T-helper 17 cell (primary cell): Measurements from ENCODE around the gene PCDHGA9. TPM values are rescaled to one million over a fixed set of nuclear protein-coding genes. Genes with fewer than 3 reads are reported as not detected.
"Not testable (repeated sequence)": the region's sequence is repeated elsewhere in the genome, so short reads cannot be mapped to it uniquely, and the experiment has no call there.

ENCODE experiments used
- ATAC-seq: fragments of 150-1000 bp; cut with Tn5 transposase; 2 replicates; pipeline ENCODE4 v1.10.0; 2021; ENCODE audit warnings: mild to moderate bottlenecking, moderate library complexity
- DNase-seq, 3 donors: peaks; one replicate each; pipeline versions ENCODE4 v3.0.0 to v3.0.0-alpha.2; 2020 to 2021
- H3K9me3 ChIP-seq: one replicate; pipeline ENCODE4 v1.7.0; 2013; ENCODE audit warnings: low read length, mild to moderate bottlenecking; ENCODE audit not compliant: control insufficient read depth, poor library complexity, severe bottlenecking
- H3K27ac Mint-ChIP-seq: one replicate; pipeline ENCODE4 v1.8.0; 2022; ENCODE audit warnings: mild to moderate bottlenecking, moderate library complexity, mixed read lengths
- H3K27me3 Mint-ChIP-seq: one replicate; pipeline ENCODE4 v1.8.0; 2022; ENCODE audit warnings: mixed read lengths
- H3K36me3 Mint-ChIP-seq: one replicate; pipeline ENCODE4 v1.8.0; 2022; ENCODE audit warnings: low read depth, mixed read lengths
- H3K4me1 Mint-ChIP-seq: one replicate; pipeline ENCODE4 v1.8.0; 2022; ENCODE audit warnings: mild to moderate bottlenecking, mixed read lengths
- H3K4me3 Mint-ChIP-seq: one replicate; pipeline ENCODE4 v1.8.0; 2022; ENCODE audit warnings: mild to moderate bottlenecking, moderate library complexity, mixed read lengths
- total RNA-seq, 4 donors: library from RNA in 2 of 4; stranded (reverse) in 2 of 4; gene quantifications; one replicate each; pipeline ENCODE4 v1.2.3 and lab custom pipeline; 2022 to 2026

Gene PCDHGA9
- total RNA-seq, 2 donors from 2014 or later = not detected

GRCh38 chr5:141371572-141372475, 30.8 kb upstream of the PCDHGA9 start:
- Mint-ChIP-seq H3K4me1 (no peaks in the 10 kb centered on the region), H3K27ac (peak overlapping the region; percentile 53), H3K4me3 (no peak overlapping the region), H3K36me3 (peaks cover 2% of the 10 kb centered on the region), H3K27me3 (peaks cover 27% of the 10 kb centered on the region)
- DNase-seq (no peak), ATAC-seq (no peak)
- peaks cover 5% of the 10 kb centered on the region for H3K9me3 ChIP-seq

- Mint-ChIP-seq H3K36me3 (peaks cover 2% of the 10 kb centered on the region), H3K27ac (peak within 1 kb of the TSS; percentile 53), H3K4me1 (no peaks in the 10 kb centered on the region), H3K27me3 (peaks cover 27% of the 10 kb centered on the region), H3K4me3 (peak within 1 kb of the TSS; percentile 33)
- no peak for ATAC-seq
- DNase-seq = no peak
- peaks cover 5% of the 10 kb centered on the region for H3K9me3 ChIP-seq
Observed at GRCh38 chr5:141373673-141374317, 28.8 kb upstream of the PCDHGA9 start, which contains the start of gene PCDHGA6. PCDHGA6 (plus strand) TSS chr5:141373891; CDS start chr5:141374084, 193 bp downstream.

GRCh38 chr5:141374627-141375026, 28.0 kb upstream of the PCDHGA9 start:
- peaks cover 2% of the 10 kb centered on the region for H3K36me3 Mint-ChIP-seq
- peaks cover 5% of the 10 kb centered on the region for H3K9me3 ChIP-seq
- H3K4me3 Mint-ChIP-seq = no peak overlapping the region
- DNase-seq (no peak), ATAC-seq (no peak)
- H3K27ac Mint-ChIP-seq = no peak overlapping the region
- H3K27me3 Mint-ChIP-seq = peaks cover 27% of the 10 kb centered on the region
- H3K4me1 Mint-ChIP-seq = no peaks in the 10 kb centered on the region

- H3K9me3 ChIP-seq, H3K36me3 Mint-ChIP-seq, H3K4me3 Mint-ChIP-seq, ATAC-seq, DNase-seq, H3K27ac Mint-ChIP-seq, H3K4me1 Mint-ChIP-seq: not testable (repeated sequence)
- H3K27me3 Mint-ChIP-seq = peaks cover 27% of the 10 kb centered on the region
Observed at GRCh38 chr5:141375444-141376155, 27.0 kb upstream of the PCDHGA9 start.

GRCh38 chr5:141382469-141383294, 19.9 kb upstream of the PCDHGA9 start, which contains the start of gene PCDHGA7:
PCDHGA7 (plus strand) TSS chr5:141382742; CDS start chr5:141382900, 158 bp downstream.
- no peaks in the 10 kb centered on the region for H3K36me3 Mint-ChIP-seq
- peaks cover 47% of the 10 kb centered on the region for H3K27me3 Mint-ChIP-seq
- H3K4me1 Mint-ChIP-seq = no peaks in the 10 kb centered on the region
- no peak for ATAC-seq
- peak within 1 kb of the TSS; percentile 42 for H3K4me3 Mint-ChIP-seq
- peaks cover 19% of the 10 kb centered on the region for H3K9me3 ChIP-seq
- no peak for DNase-seq
- H3K27ac Mint-ChIP-seq = no peak within 1 kb of the TSS

GRCh38 chr5:141383345-141383744, 19.2 kb upstream of the PCDHGA9 start:
- ATAC-seq = no peak
- no peak overlapping the region for H3K4me3 Mint-ChIP-seq
- no peak overlapping the region for H3K27ac Mint-ChIP-seq
- H3K9me3 ChIP-seq = peaks cover 19% of the 10 kb centered on the region
- peaks cover 49% of the 10 kb centered on the region for H3K27me3 Mint-ChIP-seq
- H3K36me3 Mint-ChIP-seq = no peaks in the 10 kb centered on the region
- no peak for DNase-seq
- no peaks in the 10 kb centered on the region for H3K4me1 Mint-ChIP-seq

- Mint-ChIP-seq H3K27me3 (peaks cover 54% of the 10 kb centered on the region), H3K4me1 (no peaks in the 10 kb centered on the region)
Observed at GRCh38 chr5:141384471-141385267, 17.9 kb upstream of the PCDHGA9 start.

GRCh38 chr5:141387557-141388311, 14.8 kb upstream of the PCDHGA9 start, which contains the start of gene PCDHGB4:
PCDHGB4 (plus strand) TSS chr5:141387698; CDS start chr5:141387885, 187 bp downstream.
- Mint-ChIP-seq H3K4me3 (peak within 1 kb of the TSS; percentile 53), H3K27me3 (peaks cover 51% of the 10 kb centered on the region)
- H3K4me1 Mint-ChIP-seq, H3K27ac Mint-ChIP-seq, DNase-seq, H3K36me3 Mint-ChIP-seq: not testable (repeated sequence)
- ATAC-seq = peak; percentile 75
- peaks cover 24% of the 10 kb centered on the region for H3K9me3 ChIP-seq

More at GRCh38 chr5:141384471-141385267, 17.9 kb upstream of the PCDHGA9 start:
- ATAC-seq = no peak
- peaks cover 22% of the 10 kb centered on the region for H3K9me3 ChIP-seq
- H3K27ac Mint-ChIP-seq = no peak overlapping the region
- H3K4me3 Mint-ChIP-seq = no peak overlapping the region
- DNase-seq = no peak
- H3K36me3 Mint-ChIP-seq = peaks cover 2% of the 10 kb centered on the region

- no peak for DNase-seq
- Mint-ChIP-seq H3K36me3 (peaks cover 2% of the 10 kb centered on the region), H3K4me1 (no peaks in the 10 kb centered on the region), H3K4me3 (no peak overlapping the region), H3K27me3 (peaks cover 49% of the 10 kb centered on the region), H3K27ac (no peak overlapping the region)
- ATAC-seq = no peak
- peaks cover 21% of the 10 kb centered on the region for H3K9me3 ChIP-seq
Observed at GRCh38 chr5:141388661-141389060, 13.9 kb upstream of the PCDHGA9 start.

GRCh38 chr5:141389153-141390042, 13.2 kb upstream of the PCDHGA9 start:
- H3K27me3 Mint-ChIP-seq = peaks cover 55% of the 10 kb centered on the region
- H3K4me1 Mint-ChIP-seq = no peaks in the 10 kb centered on the region
- H3K4me3 Mint-ChIP-seq = no peak overlapping the region
- H3K36me3 Mint-ChIP-seq = peaks cover 2% of the 10 kb centered on the region
- DNase-seq (no peak), ATAC-seq (no peak)
- H3K9me3 ChIP-seq = peaks cover 21% of the 10 kb centered on the region
- H3K27ac Mint-ChIP-seq = no peak overlapping the region
